ENCODE data around the gene MIDN. TPM values are rescaled to one million over a fixed set of nuclear protein-coding genes. Genes with fewer than 3 reads are reported as not detected.

Gene MIDN
- total and polyA plus RNA-seq, 4 experiments from 2014 or later, result 0.75 to 34.0 (median 18.2) TPM

DNA sequence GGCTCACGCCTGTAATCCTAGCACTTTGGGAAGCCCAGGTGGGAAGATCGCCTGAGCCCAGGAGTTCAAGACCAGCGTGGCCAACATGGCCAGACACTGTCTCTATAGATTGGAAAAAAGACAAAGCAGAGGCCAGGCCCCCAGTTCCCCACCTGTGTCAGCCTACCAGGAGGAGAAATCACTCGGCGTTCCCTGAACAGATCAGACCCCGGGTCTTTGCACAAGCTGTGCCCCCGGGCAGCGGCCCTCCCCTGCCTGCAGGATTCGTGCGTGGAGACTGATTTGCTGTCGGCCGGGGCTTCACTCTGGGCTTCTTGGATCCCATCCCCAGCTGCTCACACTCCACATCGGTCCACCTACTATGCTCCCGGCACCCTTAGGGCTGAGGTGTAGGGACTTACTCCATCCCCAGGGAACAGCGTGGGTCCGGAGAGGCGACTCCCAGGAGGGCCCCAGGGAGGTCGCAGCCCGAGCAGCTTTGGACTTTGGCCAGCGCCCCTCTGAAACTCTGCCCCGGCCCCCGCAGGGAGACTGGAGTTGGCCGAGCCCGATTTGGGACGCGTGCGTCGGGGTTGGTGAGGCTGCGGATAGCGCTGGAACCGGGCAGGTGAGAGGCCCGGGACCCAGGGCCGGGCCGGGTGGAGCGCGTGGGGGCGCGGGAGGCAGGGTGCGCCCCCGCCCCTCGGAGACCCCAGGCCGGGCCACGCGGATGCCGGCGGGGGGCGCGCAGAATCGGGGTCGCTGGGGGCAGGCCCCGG, 36.8 kb downstream of the MIDN start:
- Histone ChIP-seq H3K36me3 (ENCODE audit: insufficient read depth, low read length) (no peaks in the 10 kb centered on the region), H3K4me1 (ENCODE audit: insufficient read depth, low read length) (peaks cover 3% of the 10 kb centered on the region), H3K27ac (ENCODE audit: low read depth, low read length) (no peak overlapping the region), H3K9me3 (ENCODE audit: control insufficient read depth in 1 of 2, low read length in 2 of 2) (no peaks in the 10 kb centered on the region), H3K27me3 (ENCODE audit: insufficient read depth, low read length) (peaks cover 12% of the 10 kb centered on the region), H3K4me3 (ENCODE audit: low read length in 2 of 2) (no peak overlapping the region)
- peak overlapping the region in 1 of 7 donors; percentile 72 for H3K27ac Mint-ChIP-seq
- peaks cover 0 to 2% of the 10 kb centered on the region in 2 donors for H3K36me3 Mint-ChIP-seq
- H3K9me3 Mint-ChIP-seq, result no peaks in the 10 kb centered on the region
- POLR2A ChIA-PET (ENCODE audit: partially characterized antibody), result no interaction called here
- CTCF ChIA-PET (ENCODE audit: partially characterized antibody), result no interaction called here
- peaks cover 2 to 15% (median 6%) of the 10 kb centered on the region in 4 donors for H3K4me1 Mint-ChIP-seq
- H3K27me3 Mint-ChIP-seq, result peaks cover 14 to 15% of the 10 kb centered on the region in 2 donors
- DNase-seq, result no peak
- H3K4me3 Mint-ChIP-seq, result peak overlapping the region; percentile 4 to 70 (median 36)
- intact Hi-C loops (cut with micrococcal nuclease), result no loop called here

DNA sequence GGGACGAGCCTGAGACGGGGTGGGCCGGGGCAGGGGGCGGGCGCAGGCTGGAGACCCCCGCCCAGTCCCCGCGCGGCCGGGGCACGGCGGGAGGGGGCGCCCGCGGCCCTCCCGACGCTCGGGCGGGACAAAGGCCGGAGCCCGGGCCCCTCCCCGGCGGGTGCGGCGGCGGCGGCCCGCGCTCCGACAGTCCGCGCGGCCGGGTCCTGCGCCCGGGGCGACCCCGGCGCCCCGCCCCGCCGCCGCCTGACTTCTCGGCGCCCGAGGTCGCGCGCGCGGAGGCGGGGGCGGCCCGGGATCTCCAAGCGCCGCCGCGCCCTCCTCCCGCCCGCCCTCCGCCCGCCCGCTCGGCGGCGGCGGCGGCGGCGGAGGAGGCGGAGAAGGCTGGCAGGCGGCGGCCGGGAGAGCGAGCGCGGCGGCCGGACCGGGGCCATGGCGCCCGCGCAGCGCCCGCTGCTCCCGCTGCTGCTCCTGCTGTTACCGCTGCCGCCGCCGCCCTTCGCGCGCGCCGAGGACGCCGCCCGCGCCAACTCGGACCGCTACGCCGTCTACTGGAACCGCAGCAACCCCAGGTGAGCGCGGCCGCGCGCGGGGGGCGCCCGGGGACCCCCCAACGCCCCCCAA, 37.5 kb downstream of the MIDN start, which contains the start of gene EFNA2:
Gene EFNA2, plus strand, starts transcription at position 137 of the 624 bp plus-strand sequence. Its CDS starts 296 bp downstream, at position 433.
- CTCF ChIA-PET (ENCODE audit: partially characterized antibody), result no interaction called here
- peak within 1 kb of the TSS in 1 of 7 donors; percentile 72 for H3K27ac Mint-ChIP-seq
- Histone ChIP-seq H3K27me3 (ENCODE audit: insufficient read depth, low read length) (peaks cover 12% of the 10 kb centered on the region), H3K4me1 (ENCODE audit: insufficient read depth, low read length) (peaks cover 3% of the 10 kb centered on the region), H3K27ac (ENCODE audit: low read depth, low read length) (no peak within 1 kb of the TSS), H3K9me3 (ENCODE audit: control insufficient read depth in 1 of 2, low read length in 2 of 2) (no peaks in the 10 kb centered on the region), H3K4me3 (ENCODE audit: low read length in 2 of 2) (no peak within 1 kb of the TSS), H3K36me3 (ENCODE audit: insufficient read depth, low read length) (no peaks in the 10 kb centered on the region)
- H3K9me3 Mint-ChIP-seq, result no peaks in the 10 kb centered on the region
- H3K27me3 Mint-ChIP-seq, result peaks cover 14 to 15% of the 10 kb centered on the region in 2 donors
- peak within 1 kb of the TSS; percentile 4 to 70 (median 45) for H3K4me3 Mint-ChIP-seq
- no peak for DNase-seq
- H3K36me3 Mint-ChIP-seq, result no peaks in the 10 kb centered on the region
- POLR2A ChIA-PET (ENCODE audit: partially characterized antibody), result no interaction called here
- intact Hi-C loops (cut with micrococcal nuclease), result no loop called here
- H3K4me1 Mint-ChIP-seq, result peaks cover 2 to 15% (median 4%) of the 10 kb centered on the region in 4 donors

DNA sequence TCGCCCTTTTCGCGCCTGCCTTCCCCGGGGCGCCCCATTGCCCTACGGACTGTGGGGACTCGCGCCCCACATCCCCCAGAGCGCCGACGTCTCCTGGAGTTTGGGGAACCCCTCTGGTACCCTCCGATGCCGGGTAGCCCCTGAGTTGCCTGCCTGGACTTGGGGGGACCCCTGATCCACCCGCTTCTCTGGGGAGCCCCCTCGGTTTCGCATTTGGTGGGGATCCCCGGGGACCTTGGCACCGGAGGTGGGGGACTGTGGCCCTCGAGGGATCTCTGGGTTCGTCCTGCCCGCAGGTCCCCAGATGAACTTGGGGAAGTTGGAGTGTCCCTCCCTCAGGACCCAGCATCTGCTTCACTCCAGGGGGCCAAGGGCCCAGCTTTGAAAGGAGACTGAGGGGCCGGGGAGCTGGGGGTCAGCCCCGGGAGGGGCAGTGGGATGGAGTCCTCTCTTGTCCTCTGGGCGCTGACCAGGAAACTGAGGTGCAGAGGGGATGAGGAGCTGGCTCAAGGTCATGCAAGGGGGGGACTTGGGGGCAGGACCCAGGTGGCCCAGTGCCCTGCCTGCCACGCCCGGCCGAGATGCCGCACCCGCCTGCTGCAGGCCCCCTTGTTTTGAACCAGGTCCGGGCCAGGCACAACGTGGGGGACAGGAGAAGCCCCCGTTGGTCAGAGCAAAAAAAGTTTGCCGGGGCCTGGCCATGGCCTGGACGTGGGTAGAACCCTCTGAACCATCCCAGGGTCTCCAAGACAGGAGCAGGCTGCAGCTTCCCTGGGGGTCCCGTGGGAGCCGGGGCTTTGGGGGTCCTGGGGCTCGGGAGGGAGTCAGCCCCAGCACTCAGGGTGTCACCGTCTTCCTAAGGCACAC, 38.3 kb downstream of the MIDN start:
- Mint-ChIP-seq H3K4me1 (peaks cover 2 to 15% (median 4%) of the 10 kb centered on the region in 4 donors), H3K36me3 (no peaks in the 10 kb centered on the region), H3K9me3 (no peaks in the 10 kb centered on the region), H3K27ac (no peak overlapping the region), H3K27me3 (peaks cover 14 to 16% of the 10 kb centered on the region in 2 donors), H3K4me3 (peak overlapping the region in 5 of 8 donors; percentile 33 to 64 (median 39))
- no peak overlapping the region for H3K4me3 ChIP-seq (ENCODE audit: low read length in 2 of 2)
- POLR2A ChIA-PET (ENCODE audit: partially characterized antibody), result no interaction called here
- no peaks in the 10 kb centered on the region for H3K9me3 ChIP-seq (ENCODE audit: control insufficient read depth in 1 of 2, low read length in 2 of 2)
- H3K4me1 ChIP-seq (ENCODE audit: insufficient read depth, low read length), result peaks cover 3% of the 10 kb centered on the region
- H3K27ac ChIP-seq (ENCODE audit: low read depth, low read length), result no peak overlapping the region
- CTCF ChIA-PET (ENCODE audit: partially characterized antibody), result no interaction called here
- H3K36me3 ChIP-seq (ENCODE audit: insufficient read depth, low read length), result no peaks in the 10 kb centered on the region
- peaks cover 12% of the 10 kb centered on the region for H3K27me3 ChIP-seq (ENCODE audit: insufficient read depth, low read length)
- intact Hi-C loops (cut with micrococcal nuclease), result no loop called here
- no peak for DNase-seq

DNA sequence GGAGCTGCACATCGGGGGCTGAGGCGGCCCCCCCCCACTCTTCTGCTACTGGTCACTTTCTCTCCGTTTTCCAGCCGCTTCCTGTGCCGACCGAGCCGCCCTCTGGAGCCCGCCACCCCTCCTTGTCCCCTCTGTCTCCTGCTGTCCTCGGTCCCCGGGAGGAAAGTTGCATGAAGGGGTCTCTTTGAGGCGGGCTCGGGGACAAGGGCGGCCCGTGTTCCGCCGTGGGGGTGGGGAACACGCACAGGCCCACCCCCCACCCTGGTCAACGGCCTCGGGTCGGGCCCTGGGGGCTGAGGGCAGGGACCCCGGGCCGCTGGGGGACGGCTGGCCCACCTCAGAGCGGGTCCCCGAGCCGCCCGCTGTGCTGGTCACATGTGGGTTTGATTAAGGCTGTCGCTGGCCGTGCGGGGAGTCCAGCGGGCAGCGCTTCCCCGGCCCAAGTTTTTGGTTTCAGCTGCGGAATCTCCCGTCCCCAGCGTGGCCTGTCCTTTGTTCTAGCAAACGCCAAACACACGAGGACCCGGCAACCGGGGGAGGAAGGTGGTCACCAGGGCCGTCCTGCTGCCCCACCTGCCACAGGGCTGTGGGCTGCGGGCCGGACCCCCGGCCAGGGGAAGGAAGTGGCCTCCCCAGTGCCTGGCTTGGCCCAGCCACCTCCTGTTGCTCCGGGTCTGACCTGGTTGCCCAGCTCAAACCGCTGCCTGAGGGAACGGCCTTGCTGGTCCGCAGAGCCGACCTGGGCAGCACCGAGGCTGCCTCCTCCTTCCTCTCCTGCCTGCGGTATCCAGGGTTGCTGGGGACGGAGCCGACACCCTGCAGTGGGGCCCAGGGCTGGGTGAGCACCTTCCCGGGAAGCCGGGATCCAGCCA, 39.2 kb downstream of the MIDN start:
- H3K9me3 ChIP-seq (ENCODE audit: control insufficient read depth in 1 of 2, low read length in 2 of 2), result no peaks in the 10 kb centered on the region
- no peak for DNase-seq
- H3K4me3 ChIP-seq (ENCODE audit: low read length in 2 of 2), result no peak overlapping the region
- Mint-ChIP-seq H3K4me3 (no peak overlapping the region), H3K36me3 (no peaks in the 10 kb centered on the region), H3K4me1 (peaks cover 2 to 15% (median 4%) of the 10 kb centered on the region in 4 donors), H3K27ac (no peak overlapping the region), H3K9me3 (no peaks in the 10 kb centered on the region), H3K27me3 (peaks cover 19 to 20% of the 10 kb centered on the region in 2 donors)
- H3K27me3 ChIP-seq (ENCODE audit: insufficient read depth, low read length), result peaks cover 12% of the 10 kb centered on the region
- H3K27ac ChIP-seq (ENCODE audit: low read depth, low read length), result no peak overlapping the region
- peaks cover 3% of the 10 kb centered on the region for H3K4me1 ChIP-seq (ENCODE audit: insufficient read depth, low read length)
- intact Hi-C loops (cut with micrococcal nuclease), result no loop called here
- H3K36me3 ChIP-seq (ENCODE audit: insufficient read depth, low read length), result no peaks in the 10 kb centered on the region
- ChIA-PET POLR2A (ENCODE audit: partially characterized antibody) (no interaction called here), CTCF (ENCODE audit: partially characterized antibody) (no interaction called here)

DNA sequence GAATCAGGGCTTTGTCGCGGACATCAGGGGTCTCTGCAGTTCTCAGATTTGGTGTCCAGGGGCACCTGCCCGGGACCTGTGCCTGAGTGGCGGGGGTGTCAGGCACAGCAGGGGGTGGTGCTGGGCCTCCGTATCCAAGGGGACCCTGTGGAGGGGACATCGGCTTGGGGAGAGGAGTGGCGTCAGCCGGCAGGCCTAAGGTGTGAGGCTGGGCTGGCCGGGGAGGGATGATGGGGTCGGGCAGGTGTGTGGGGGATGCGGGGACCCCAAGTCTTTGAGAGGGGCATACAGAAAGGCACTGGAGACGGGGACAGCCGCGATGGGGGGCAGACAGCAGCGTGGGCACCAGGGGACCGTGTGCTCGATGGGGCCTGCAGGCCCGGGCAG, 39.8 kb downstream of the MIDN start:
- peaks cover 12% of the 10 kb centered on the region for H3K27me3 ChIP-seq (ENCODE audit: insufficient read depth, low read length)
- Mint-ChIP-seq H3K27me3 (peaks cover 19 to 22% of the 10 kb centered on the region in 2 donors), H3K36me3 (no peaks in the 10 kb centered on the region), H3K27ac (no peak overlapping the region), H3K4me1 (peaks cover 2 to 15% (median 4%) of the 10 kb centered on the region in 4 donors), H3K4me3 (no peak overlapping the region), H3K9me3 (no peaks in the 10 kb centered on the region)
- no peaks in the 10 kb centered on the region for H3K9me3 ChIP-seq (ENCODE audit: control insufficient read depth in 1 of 2, low read length in 2 of 2)
- DNase-seq, result no peak
- ChIA-PET POLR2A (ENCODE audit: partially characterized antibody) (no interaction called here), CTCF (ENCODE audit: partially characterized antibody) (no interaction called here)
- H3K4me1 ChIP-seq (ENCODE audit: insufficient read depth, low read length), result peaks cover 3% of the 10 kb centered on the region
- no peaks in the 10 kb centered on the region for H3K36me3 ChIP-seq (ENCODE audit: insufficient read depth, low read length)
- H3K4me3 ChIP-seq (ENCODE audit: low read length in 2 of 2), result no peak overlapping the region
- no peak overlapping the region for H3K27ac ChIP-seq (ENCODE audit: low read depth, low read length)
- intact Hi-C loops (cut with micrococcal nuclease), result no loop called here

DNA sequence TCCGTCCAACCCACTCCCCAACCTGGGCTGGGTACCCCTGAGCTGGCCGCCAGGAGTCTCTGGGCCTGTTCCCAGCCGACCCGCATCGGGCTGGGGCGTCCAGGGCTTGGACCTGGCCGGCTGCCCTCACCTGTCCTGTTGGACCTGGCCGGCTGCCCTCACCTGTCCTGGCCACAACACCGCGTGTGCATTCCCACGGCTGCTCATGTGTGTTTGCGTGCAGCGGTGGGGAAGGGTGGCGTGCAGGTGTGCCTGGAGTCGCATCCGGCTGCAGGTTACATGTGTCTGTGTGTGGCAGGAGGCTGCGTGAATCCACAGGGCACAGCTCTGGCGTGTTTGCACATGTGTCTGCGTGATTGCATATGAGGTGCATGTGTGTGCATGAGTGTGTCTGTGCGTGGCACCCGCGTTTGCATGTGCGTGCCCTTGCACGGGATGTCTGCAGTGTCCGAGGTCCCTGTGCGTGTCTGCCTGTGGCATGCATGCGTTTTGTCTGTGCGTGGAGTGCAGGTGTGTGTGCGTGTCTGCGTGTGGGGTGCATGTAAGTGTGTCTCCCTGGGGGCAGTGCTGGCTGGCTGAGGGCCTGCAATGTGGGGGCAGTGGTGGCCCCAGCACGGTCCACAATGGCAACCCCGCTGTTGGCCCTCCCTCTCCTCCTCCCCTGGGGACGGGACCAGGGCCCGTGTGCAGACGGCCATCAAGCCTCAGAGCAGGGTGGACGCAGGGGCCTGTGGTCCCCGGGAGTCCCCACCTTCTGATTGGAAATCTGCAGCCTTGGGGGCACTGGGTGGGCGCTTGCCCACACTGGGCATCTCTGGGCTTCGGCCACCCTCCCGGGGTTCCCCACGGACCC, 40.7 kb downstream of the MIDN start:
- Mint-ChIP-seq H3K9me3 (no peaks in the 10 kb centered on the region), H3K36me3 (no peaks in the 10 kb centered on the region), H3K4me3 (no peak overlapping the region), H3K27me3 (peaks cover 19 to 22% of the 10 kb centered on the region in 2 donors), H3K27ac (no peak overlapping the region), H3K4me1 (peaks cover 2 to 15% (median 4%) of the 10 kb centered on the region in 4 donors)
- Histone ChIP-seq H3K27ac (ENCODE audit: low read depth, low read length) (no peak overlapping the region), H3K36me3 (ENCODE audit: insufficient read depth, low read length) (no peaks in the 10 kb centered on the region), H3K4me1 (ENCODE audit: insufficient read depth, low read length) (peaks cover 3% of the 10 kb centered on the region), H3K27me3 (ENCODE audit: insufficient read depth, low read length) (peaks cover 12% of the 10 kb centered on the region), H3K4me3 (ENCODE audit: low read length in 2 of 2) (no peak overlapping the region), H3K9me3 (ENCODE audit: control insufficient read depth in 1 of 2, low read length in 2 of 2) (no peaks in the 10 kb centered on the region)
- POLR2A ChIA-PET (ENCODE audit: partially characterized antibody), result no interaction called here
- intact Hi-C loops (cut with micrococcal nuclease), result no loop called here
- no peak for DNase-seq
- CTCF ChIA-PET (ENCODE audit: partially characterized antibody), result no interaction called here
